Uterus (tissue), 4 donors: ENCODE data around the gene GBE1. TPM values are rescaled to one million over a fixed set of nuclear protein-coding genes. Genes with fewer than 3 reads are reported as not detected.

ENCODE experiments used
- DNase-seq, 2 donors: peaks; one replicate each; pipeline ENCODE4 v3.0.0-alpha.2; 2019 to 2020
- H3K27ac ChIP-seq, 2 donors: fragments of 200-600 bp; sonication (generic); 1 replicate in 1 of 2; 2 replicates in 1 of 2; pipeline ENCODE4 v1.5.1; 2016 to 2018
- H3K27me3 ChIP-seq, 2 donors: fragments of 200-600 bp; sonication (generic); one replicate each; pipeline ENCODE4 v1.5.1; 2018 to 2019; ENCODE audit warnings: control low read depth in 1 of 2
- H3K36me3 ChIP-seq, 2 donors: fragments of 200-600 bp; sonication (generic); one replicate each; pipeline ENCODE4 v1.5.1; 2019; ENCODE audit warnings: control low read depth in 1 of 2
- H3K4me1 ChIP-seq, 2 donors: fragments of 200-600 bp; sonication (generic); one replicate each; pipeline ENCODE4 v1.5.1; 2018 to 2019; ENCODE audit warnings: control low read depth in 1 of 2
- H3K4me3 ChIP-seq, 2 donors: fragments of 200-600 bp; sonication (generic); 1 replicate in 1 of 2; 2 replicates in 1 of 2; pipeline ENCODE4 v1.5.1; 2018 to 2019; ENCODE audit warnings: mild to moderate bottlenecking in 1 of 2
- H3K9me3 ChIP-seq, 2 donors: fragments of 200-600 bp; sonication (generic); one replicate each; pipeline ENCODE4 v1.5.1; 2019; ENCODE audit warnings: control low read depth in 1 of 2
- CTCF ChIP-seq, 4 experiments: fragments of 200-600 bp in 2 of 4; fragments of 450-650 bp in 2 of 4; sonication (generic) in 2 of 4; IDR thresholded peaks; one replicate each; pipeline ENCODE4 v1.5.1; 2016 to 2019; ENCODE audit warnings: antibody characterized with exemption in 4 of 4, mild to moderate bottlenecking in 2 of 4, moderate library complexity in 1 of 4
- POLR2A ChIP-seq, 2 donors: fragments of 450-650 bp; IDR thresholded peaks; one replicate each; pipeline ENCODE4 v1.6.1; 2016; ENCODE audit warnings: antibody characterized with exemption in 2 of 2, mild to moderate bottlenecking in 1 of 2, moderate library complexity in 1 of 2
- intact Hi-C: fragments of 100-400 bp; cut with DNase I; formaldehyde crosslinking; loops from one replicate; pipeline ENCODE4 v1.15.1; 2023; ENCODE audit warnings: low total_unique reads
- total RNA-seq, 4 donors: library from RNA; depleted of rRNA in 3 of 4; stranded (reverse); fragments of >200 nt in 3 of 4; gene quantifications; one replicate each; pipeline versions ENCODE4 v1.1.0 to v1.2.4, GENCODE V29; 2014 to 2023
- donor health status: DM: yes; HTN: yes; CAD: no.

The GBE1 gene
- total RNA-seq, 4 donors from 2014 or later, result 9.2 to 33.8 (median 24.9) TPM

- Histone ChIP-seq H3K36me3 (no peaks in the 10 kb centered on the region), H3K4me3 (no peak overlapping the region), H3K27ac (no peak overlapping the region), H3K27me3 (no peaks in the 10 kb centered on the region), H3K9me3 (no peaks in the 10 kb centered on the region), H3K4me1 (no peaks in the 10 kb centered on the region)
- DNase-seq, result no peak
- TF ChIP-seq POLR2A (IDR thresholded peaks at IDR 0.05) (no peak), CTCF (IDR thresholded peaks at IDR 0.05) (no peak)
- intact Hi-C loops, result no loop called here
These were observed 117.7 kb downstream of the GBE1 start for GRCh38 chr3:81643721-81644120.

GRCh38 chr3:81638480-81638879, 123.0 kb downstream of the GBE1 start:
- no peaks in the 10 kb centered on the region for H3K9me3 ChIP-seq
- TF ChIP-seq CTCF (IDR thresholded peaks at IDR 0.05), result no peak
- no peak for TF ChIP-seq POLR2A (IDR thresholded peaks at IDR 0.05)
- peaks cover 0 to 2% of the 10 kb centered on the region in 2 donors for H3K36me3 ChIP-seq
- H3K4me1 ChIP-seq, result no peaks in the 10 kb centered on the region
- no peak for DNase-seq
- no peak overlapping the region for H3K4me3 ChIP-seq
- H3K27ac ChIP-seq, result no peak overlapping the region
- H3K27me3 ChIP-seq, result no peaks in the 10 kb centered on the region
- intact Hi-C loops, result no loop called here

DNA sequence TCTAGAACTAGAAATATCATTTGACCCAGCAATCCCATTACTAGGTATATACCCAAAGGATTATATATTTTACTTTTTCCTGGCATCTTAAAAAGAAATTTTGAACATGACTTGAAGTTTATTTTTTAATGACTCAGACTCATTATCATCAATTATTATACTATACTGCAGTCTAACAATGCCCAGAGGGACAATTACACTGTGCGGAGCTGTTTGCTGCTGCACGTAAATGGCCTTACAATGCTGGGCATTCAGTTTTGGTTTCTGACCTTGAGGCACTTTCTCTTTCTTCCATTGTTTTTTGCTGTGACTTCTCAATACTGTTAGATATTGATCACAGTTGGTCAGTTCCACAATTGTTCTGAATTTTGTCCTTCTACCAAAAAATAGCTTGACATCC, 128.8 kb downstream of the GBE1 start:
- no peak for TF ChIP-seq POLR2A (IDR thresholded peaks at IDR 0.05)
- TF ChIP-seq CTCF (IDR thresholded peaks at IDR 0.05), result no peak
- intact Hi-C loops, result no loop called here
- H3K27me3 ChIP-seq, result no peaks in the 10 kb centered on the region
- H3K36me3 ChIP-seq, result peaks cover 0 to 2% of the 10 kb centered on the region in 2 donors
- H3K9me3 ChIP-seq, result no peaks in the 10 kb centered on the region
- no peak for DNase-seq
- no peaks in the 10 kb centered on the region for H3K4me1 ChIP-seq
- H3K27ac ChIP-seq, result no peak overlapping the region
- H3K4me3 ChIP-seq, result no peak overlapping the region

- intact Hi-C loops, result no loop called here
- no peaks in the 10 kb centered on the region for H3K9me3 ChIP-seq
- H3K27me3 ChIP-seq, result no peaks in the 10 kb centered on the region
These were observed 136.7 kb downstream of the GBE1 start for GRCh38 chr3:81624756-81625155.

GRCh38 chr3:81622395-81622794, 139.1 kb downstream of the GBE1 start:
- Histone ChIP-seq H3K4me3 (no peak overlapping the region), H3K4me1 (no peaks in the 10 kb centered on the region), H3K27ac (no peak overlapping the region), H3K36me3 (no peaks in the 10 kb centered on the region), H3K9me3 (no peaks in the 10 kb centered on the region), H3K27me3 (no peaks in the 10 kb centered on the region)
- DNase-seq, result no peak
- no peak for TF ChIP-seq POLR2A (IDR thresholded peaks at IDR 0.05)
- no peak for TF ChIP-seq CTCF (IDR thresholded peaks at IDR 0.05)
- intact Hi-C loops, result no loop called here

More at GRCh38 chr3:81624756-81625155, 136.7 kb downstream of the GBE1 start:
- no peaks in the 10 kb centered on the region for H3K4me1 ChIP-seq
- H3K36me3 ChIP-seq, result no peaks in the 10 kb centered on the region
- H3K27ac ChIP-seq, result no peak overlapping the region
- DNase-seq, result no peak
- no peak for TF ChIP-seq CTCF (IDR thresholded peaks at IDR 0.05)
- no peak for TF ChIP-seq POLR2A (IDR thresholded peaks at IDR 0.05)
- H3K4me3 ChIP-seq, result no peak overlapping the region
